HepG2 (cell line): ENCODE data around the gene SPINK8. TPM values are rescaled to one million over a fixed set of nuclear protein-coding genes. Genes with fewer than 3 reads are reported as not detected.

Experiments
- CCDC6 ChIP-seq: sonication (generic); formaldehyde crosslinking; IDR thresholded peaks from 2 replicates; pipeline ENCODE4 v1.8.1; 2022; ENCODE audit warnings: mild to moderate bottlenecking, missing genetic modification reagents, moderate library complexity
- KDM4B ChIP-seq: sonication (generic); formaldehyde crosslinking; IDR thresholded peaks from 2 replicates; pipeline ENCODE4 v1.4.0; 2020; ENCODE audit warnings: missing genetic modification reagents
- NFAT5 ChIP-seq: sonication (generic); formaldehyde crosslinking; IDR thresholded peaks from 2 replicates; pipeline ENCODE4 v1.4.0; 2020; ENCODE audit warnings: missing genetic modification reagents
- RERE ChIP-seq: IDR thresholded peaks from 2 replicates; pipeline ENCODE4 v1.6.1; 2016; ENCODE audit warnings: low read depth, missing genetic modification reagents, missing compliant biosample characterization
- REST ChIP-seq, 2 experiments: IDR thresholded peaks; 2 replicates each; pipeline ENCODE4 v1.6.1; 2011 to 2012; ENCODE audit warnings: low read length in 2 of 2, borderline replicate concordance in 1 of 2, low read depth in 1 of 2, mild to moderate bottlenecking in 1 of 2, moderate library complexity in 1 of 2
- TBP ChIP-seq: sonication (generic); formaldehyde crosslinking; IDR thresholded peaks from 2 replicates; pipeline ENCODE4 v1.5.0; 2020; ENCODE audit warnings: missing genetic modification reagents
- ZMAT3 ChIP-seq: sonication (generic); formaldehyde crosslinking; conservative IDR thresholded peaks from 2 replicates; pipeline ENCODE4 v1.7.0; 2021; ENCODE audit warnings: missing genetic modification reagents
- ZNF382 ChIP-seq: sonication (generic); formaldehyde crosslinking; IDR thresholded peaks from 2 replicates; pipeline ENCODE4 v1.5.0; 2020; ENCODE audit warnings: missing genetic modification reagents, mild to moderate bottlenecking, borderline replicate concordance
- polyA plus RNA-seq, 8 experiments: library from polyadenylated mRNA; depleted of rRNA in 3 of 8; stranded (reverse) in 7 of 8; unstranded in 1 of 8; fragments of >200 nt; fragmentation: Illumina TruSeq in 4 of 8; extraction: Trizol in 4 of 8; gene quantifications; 2 replicates each; pipeline versions ENCODE4 v1.2.1 to v1.2.3, GENCODE V29; 2011 to 2016; ENCODE audit warnings: low read depth in 4 of 8, missing spikeins in 1 of 8, mixed read lengths in 1 of 8; ENCODE audit not compliant: insufficient read depth in 1 of 8
- total RNA-seq, 5 experiments: library from RNA; depleted of rRNA; stranded (reverse); fragments of >200 nt; fragmentation: Illumina TruSeq; extraction: Trizol; gene quantifications; 2 replicates each; pipeline ENCODE4 v1.2.3, GENCODE V29; 2016; ENCODE audit warnings: low read depth in 1 of 5

Gene SPINK8
- total and polyA plus RNA-seq, 2 of the 13 experiments (the other 11 are each of a cell fraction or from before 2014, with no cell fraction given) = not detected

GRCh38 chr3:48301020-48301799, 32.3 kb downstream of the SPINK8 start, which contains the start of gene NME6 (continued):
- TF ChIP-seq REST (IDR thresholded peaks at IDR 0.05; ENCODE audit: borderline replicate concordance in 1 of 2, low read depth in 1 of 2, low read length in 2 of 2) (peak in 1 of 2 experiments; percentile 62; a peak in 1 of 4 replicates), NFAT5 (CRISPR knock-in tag) (peak; percentile 88), ZMAT3 (CRISPR knock-in tag) (peak; percentile 91), ZNF382 (CRISPR knock-in tag) (no peak), TBP (no peak), CCDC6 (CRISPR knock-in tag) (peak; percentile 86; the same call in 1 of the 2 replicates), RERE (peak; percentile 47), KDM4B (CRISPR knock-in tag) (0 out of 2 replicates have a peak, but pooled peaks have one; percentile 48)
